C4-2B (cell line): ENCODE results near the gene TECPR1.
A peak's percentile ranks its signal among the peaks of the same experiment; 100 is the strongest.

Experiments
- H3K27ac ChIP-seq: fragments of 450-650 bp; 2 replicates; pipeline ENCODE4 v1.5.1; 2017
- CTCF ChIP-seq: fragments of 450-650 bp; conservative IDR thresholded peaks from 2 replicates; pipeline ENCODE4 v1.5.1; 2017; ENCODE audit warnings: mild to moderate bottlenecking
- ZFX ChIP-seq: fragments of 450-650 bp; IDR thresholded peaks from 2 replicates; pipeline ENCODE4 v1.6.1; 2017

The TECPR1 gene

GRCh38 chr7:98242934-98243333 lies 9.1 kb downstream of the TECPR1 start:
- TF ChIP-seq ZFX (no peak), CTCF (no peak)
- H3K27ac ChIP-seq = no peak overlapping the region

DNA sequence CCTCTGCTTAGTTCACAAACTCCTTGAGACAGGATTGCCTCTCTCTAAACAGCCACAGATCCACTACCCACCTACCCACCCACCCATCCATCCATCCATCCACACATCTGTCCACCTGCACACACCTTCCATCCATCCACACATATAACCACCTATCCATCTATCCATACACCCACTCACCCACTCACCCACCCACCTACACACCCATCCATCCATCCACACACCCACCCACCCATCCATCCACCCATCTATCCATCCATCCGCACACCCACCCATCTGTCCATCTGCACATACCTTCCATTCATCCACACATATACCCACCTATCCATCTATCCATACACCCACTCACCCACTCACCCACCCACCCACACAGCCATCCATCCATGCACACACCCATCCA lies 9.7 kb downstream of the TECPR1 start:
- TF ChIP-seq CTCF = no peak
- no peak overlapping the region for H3K27ac ChIP-seq

- H3K27ac ChIP-seq = no peak overlapping the region
- TF ChIP-seq ZFX (no peak), CTCF (no peak; the same call in 1 of the 2 replicates)
Measured at GRCh38 chr7:98241674-98242241, 10.3 kb downstream of the TECPR1 start.

DNA sequence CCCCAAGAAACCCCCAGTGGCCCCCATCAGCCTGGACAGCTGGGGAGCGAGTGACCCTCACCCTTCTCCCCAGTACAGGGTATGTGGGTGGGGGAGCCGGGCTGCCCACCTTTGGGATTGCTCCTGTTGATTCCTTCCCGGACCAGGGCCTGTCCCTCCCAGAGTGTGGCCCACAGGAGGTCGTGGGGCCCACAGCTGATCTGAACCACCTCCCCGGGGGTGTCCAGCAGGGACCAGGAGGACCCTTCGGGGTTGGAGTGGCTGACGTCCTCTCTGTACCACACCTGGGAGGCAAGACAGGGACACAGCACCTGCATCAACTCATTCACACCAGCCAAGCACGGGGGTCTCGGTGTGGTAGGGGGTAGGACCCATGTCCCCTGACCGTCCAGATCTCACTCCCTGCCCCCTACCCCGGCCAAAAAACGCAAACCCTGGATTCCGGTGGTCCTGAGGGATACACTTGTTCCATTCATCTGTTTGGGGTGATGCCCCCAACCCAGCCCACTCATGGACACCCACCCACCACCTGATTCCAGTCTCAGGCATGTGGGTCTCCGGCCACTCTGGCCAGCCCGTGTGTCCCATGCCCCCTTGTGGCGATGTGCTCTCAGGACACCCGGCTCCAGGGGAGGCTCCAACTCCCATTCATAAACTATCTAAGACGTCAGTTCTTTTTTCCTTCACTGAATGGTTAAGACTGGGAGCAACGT lies 10.9 kb downstream of the TECPR1 start:
- TF ChIP-seq CTCF (peak; percentile 97), ZFX (no peak)
- H3K27ac ChIP-seq = no peak overlapping the region

DNA sequence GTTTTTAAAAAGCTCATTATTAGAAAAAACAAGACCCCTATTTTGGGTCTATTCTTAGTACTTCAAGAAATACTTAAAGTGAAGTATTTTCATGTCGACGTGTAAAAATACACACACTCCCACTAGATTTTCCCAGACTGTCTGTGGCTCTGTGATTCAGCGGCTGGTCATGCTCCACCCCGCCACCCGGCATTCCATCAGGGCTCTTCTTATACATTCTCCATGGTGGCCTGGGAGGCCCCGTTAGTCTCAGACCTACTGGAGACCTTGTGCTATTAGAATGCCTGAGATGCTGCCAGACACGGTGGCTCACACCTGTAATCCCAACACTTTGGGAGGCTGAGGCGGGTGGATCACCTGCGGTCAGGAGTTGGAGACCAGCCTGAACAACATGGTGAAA lies 13.1 kb downstream of the TECPR1 start:
- H3K27ac ChIP-seq = no peak overlapping the region
- TF ChIP-seq ZFX = no peak
- TF ChIP-seq CTCF = no peak

DNA sequence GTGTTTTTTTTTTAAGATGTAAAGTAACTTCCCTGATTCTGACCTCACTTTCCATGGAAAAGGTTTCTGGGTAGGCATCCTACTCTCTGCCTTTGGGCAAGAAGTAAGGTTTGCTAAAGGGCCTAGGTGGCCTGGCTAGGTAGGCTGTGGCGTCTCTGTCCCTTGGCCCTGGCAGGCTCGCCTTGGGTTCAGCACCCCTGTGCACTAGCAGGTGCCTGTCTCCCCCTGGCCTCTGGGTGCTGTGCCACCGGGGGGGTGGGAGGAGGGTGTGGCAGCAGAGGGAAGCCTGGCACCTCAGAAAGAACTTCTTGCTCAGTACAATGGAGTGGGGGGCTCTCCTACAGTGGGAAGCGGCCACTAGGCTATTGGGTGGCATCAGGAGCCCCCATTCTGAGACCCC lies 14.0 kb downstream of the TECPR1 start:
- H3K27ac ChIP-seq = no peak overlapping the region
- no peak for TF ChIP-seq CTCF
- no peak for TF ChIP-seq ZFX

DNA sequence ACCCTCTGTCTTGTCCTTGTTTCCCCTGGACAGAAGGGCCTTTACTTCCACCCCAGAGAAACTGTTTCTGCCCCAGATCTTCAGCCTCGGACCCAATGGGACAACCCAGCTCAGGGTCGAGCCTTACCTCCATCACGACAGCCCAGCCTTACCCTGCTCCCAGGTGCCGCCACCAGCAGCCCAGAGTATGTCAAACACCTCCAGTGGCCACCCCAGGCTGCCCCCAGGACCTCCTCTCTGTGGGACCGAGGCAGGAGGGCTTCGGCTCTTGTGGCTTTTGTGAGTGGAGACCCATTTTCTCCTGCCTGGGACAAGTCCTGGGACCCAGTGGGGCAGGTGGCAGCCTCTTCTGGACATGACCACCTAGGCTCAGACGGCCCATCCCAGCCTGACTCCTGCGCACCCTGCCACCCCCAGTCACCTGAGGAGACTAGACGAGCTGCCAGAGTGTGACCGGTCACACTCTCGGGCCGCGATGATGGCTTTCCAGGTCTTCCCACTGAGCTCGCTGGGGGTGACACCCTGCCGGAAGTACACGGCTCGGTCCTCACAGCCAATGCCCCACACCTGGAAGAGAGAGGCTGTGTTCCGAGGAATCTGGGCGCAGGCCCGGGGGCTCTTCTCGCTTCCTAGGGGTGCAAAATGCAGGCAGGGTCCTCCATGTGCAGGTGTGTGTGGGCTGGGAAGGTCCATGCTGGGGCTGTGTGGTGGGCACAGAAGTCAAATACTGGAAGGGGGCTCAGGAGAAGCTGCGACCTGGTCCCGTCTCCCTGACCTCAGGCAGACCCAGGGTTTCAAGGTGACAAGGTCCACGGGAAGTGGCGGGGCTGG lies 15.5 kb downstream of the TECPR1 start:
- H3K27ac ChIP-seq = no peak overlapping the region
- TF ChIP-seq ZFX (no peak), CTCF (no peak)
